CD4-positive, alpha-beta T cell (primary cell): Measurements from ENCODE around the gene ANGPTL5. TPM values are rescaled to one million over a fixed set of nuclear protein-coding genes. Genes with fewer than 3 reads are reported as not detected.

Source experiments
- ATAC-seq: fragments of 200-7000 bp; cut with Tn5 transposase; one replicate; pipeline ENCODE4 v1.10.0; 2022; ENCODE audit warnings: mild to moderate bottlenecking; ENCODE audit not compliant: poor library complexity
- CTCF ChIA-PET: fragments of 350-600 bp; sonication (Branson Sonifier 250); formaldehyde crosslinking; loops from one replicate; lab custom pipeline; 2021; ENCODE audit warnings: antibody characterized with exemption, inconsistent platforms; lab: Charles Lee
- POLR2A ChIA-PET: fragments of 350-600 bp; sonication (Branson Sonifier 250); formaldehyde crosslinking; loops from one replicate; lab custom pipeline; 2021; ENCODE audit warnings: antibody characterized with exemption, inconsistent platforms; lab: Charles Lee
- DNase-seq, 14 experiments: peaks; one replicate each; pipeline ENCODE4 v3.0.0-alpha.2; 2013 to 2020; ENCODE audit warnings: mixed read lengths in 2 of 14
- H3K27ac ChIP-seq, 2 donors: one replicate each; pipeline versions ENCODE4 v1.5.1 to v1.7.0; 2013; ENCODE audit warnings: low read length in 2 of 2, low read depth in 1 of 2, mild to moderate bottlenecking in 1 of 2
- H3K27me3 ChIP-seq, 2 experiments: 1 replicate in 1 of 2; 2 replicates in 1 of 2; pipeline versions ENCODE4 v1.6.1 to v1.7.0; 2013; ENCODE audit warnings: low read length in 2 of 2, control low read depth in 1 of 2, mild to moderate bottlenecking in 1 of 2, moderate library complexity in 1 of 2; ENCODE audit not compliant: insufficient read depth in 2 of 2, control insufficient read depth in 1 of 2
- H3K36me3 ChIP-seq: one replicate; pipeline ENCODE4 v1.6.1; 2013; ENCODE audit warnings: low read length, control low read depth; ENCODE audit not compliant: insufficient read depth
- H3K4me1 ChIP-seq: one replicate; pipeline ENCODE4 v1.6.1; 2013; ENCODE audit warnings: low read length, control low read depth; ENCODE audit not compliant: insufficient read depth
- H3K4me3 ChIP-seq: one replicate; pipeline ENCODE4 v1.5.1; 2013; ENCODE audit warnings: mild to moderate bottlenecking, low read length, moderate library complexity
- H3K9me3 ChIP-seq, 2 experiments: 1 replicate in 1 of 2; 2 replicates in 1 of 2; pipeline versions ENCODE4 v1.6.1 to v1.7.0; 2013; ENCODE audit warnings: low read length in 2 of 2, mild to moderate bottlenecking in 2 of 2, control low read depth in 1 of 2, moderate library complexity in 1 of 2; ENCODE audit not compliant: control insufficient read depth in 1 of 2, insufficient read depth in 1 of 2
- H3K27ac Mint-ChIP-seq: one replicate; pipeline ENCODE4 v1.8.0; 2020; ENCODE audit warnings: mixed read lengths
- H3K27me3 Mint-ChIP-seq: one replicate; pipeline ENCODE4 v1.8.0; 2021; ENCODE audit warnings: mixed read lengths
- H3K36me3 Mint-ChIP-seq: one replicate; pipeline ENCODE4 v1.8.0; 2021; ENCODE audit warnings: low read depth, mixed read lengths
- H3K4me1 Mint-ChIP-seq: one replicate; pipeline ENCODE4 v1.8.0; 2021; ENCODE audit warnings: low read depth, mixed read lengths
- H3K4me3 Mint-ChIP-seq: one replicate; pipeline ENCODE4 v1.8.0; 2020; ENCODE audit warnings: mild to moderate bottlenecking, mixed read lengths
- H3K9me3 Mint-ChIP-seq: one replicate; pipeline ENCODE4 v1.8.0; 2020; ENCODE audit warnings: mixed read lengths
- intact Hi-C, 2 experiments: fragments of 100-400 bp; cut with DNase I in 1 of 2; cut with micrococcal nuclease in 1 of 2; formaldehyde crosslinking; loops; one replicate each; pipeline versions ENCODE4 v1.15.1 to v1.9.0; 2023 to 2025; cut with DNase I, micrococcal nuclease
- total RNA-seq, 174 experiments: library from RNA in 2 of 174; stranded (reverse) in 2 of 174; gene quantifications; one replicate each; pipeline ENCODE4 v1.2.3 and lab custom pipeline; 2021 to 2026
- TF ChIP-seq, protein P1 (sequence below): fragments of 200-600 bp; IDR thresholded peaks from one replicate; pipeline ENCODE4 v1.8.0; 2022; ENCODE audit warnings: antibody characterized with exemption, mild to moderate bottlenecking

The ANGPTL5 gene
- total RNA-seq, 2 experiments from 2014 or later: not detected

DNA sequence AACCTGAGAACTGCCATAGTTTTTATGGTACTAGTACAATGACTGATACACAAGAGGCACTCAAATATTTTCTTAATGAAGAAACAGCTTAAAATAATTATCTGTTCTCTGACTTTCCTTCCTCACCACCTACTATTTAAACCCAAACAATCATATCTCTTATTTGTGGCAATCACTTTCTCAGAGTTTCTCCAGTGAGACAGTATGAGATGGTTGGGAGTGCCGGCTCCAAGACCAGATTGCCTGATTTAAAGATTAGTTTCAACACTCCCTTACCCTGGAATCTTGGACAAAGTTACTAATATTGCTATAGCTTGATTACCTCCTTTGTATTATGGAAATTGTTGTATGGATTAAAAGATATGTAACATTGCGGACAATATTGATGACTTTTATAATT is 7.2 kb downstream of the ANGPTL5 start:
- TF ChIP-seq, protein P1, sequence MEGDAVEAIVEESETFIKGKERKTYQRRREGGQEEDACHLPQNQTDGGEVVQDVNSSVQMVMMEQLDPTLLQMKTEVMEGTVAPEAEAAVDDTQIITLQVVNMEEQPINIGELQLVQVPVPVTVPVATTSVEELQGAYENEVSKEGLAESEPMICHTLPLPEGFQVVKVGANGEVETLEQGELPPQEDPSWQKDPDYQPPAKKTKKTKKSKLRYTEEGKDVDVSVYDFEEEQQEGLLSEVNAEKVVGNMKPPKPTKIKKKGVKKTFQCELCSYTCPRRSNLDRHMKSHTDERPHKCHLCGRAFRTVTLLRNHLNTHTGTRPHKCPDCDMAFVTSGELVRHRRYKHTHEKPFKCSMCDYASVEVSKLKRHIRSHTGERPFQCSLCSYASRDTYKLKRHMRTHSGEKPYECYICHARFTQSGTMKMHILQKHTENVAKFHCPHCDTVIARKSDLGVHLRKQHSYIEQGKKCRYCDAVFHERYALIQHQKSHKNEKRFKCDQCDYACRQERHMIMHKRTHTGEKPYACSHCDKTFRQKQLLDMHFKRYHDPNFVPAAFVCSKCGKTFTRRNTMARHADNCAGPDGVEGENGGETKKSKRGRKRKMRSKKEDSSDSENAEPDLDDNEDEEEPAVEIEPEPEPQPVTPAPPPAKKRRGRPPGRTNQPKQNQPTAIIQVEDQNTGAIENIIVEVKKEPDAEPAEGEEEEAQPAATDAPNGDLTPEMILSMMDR: no peak

DNA sequence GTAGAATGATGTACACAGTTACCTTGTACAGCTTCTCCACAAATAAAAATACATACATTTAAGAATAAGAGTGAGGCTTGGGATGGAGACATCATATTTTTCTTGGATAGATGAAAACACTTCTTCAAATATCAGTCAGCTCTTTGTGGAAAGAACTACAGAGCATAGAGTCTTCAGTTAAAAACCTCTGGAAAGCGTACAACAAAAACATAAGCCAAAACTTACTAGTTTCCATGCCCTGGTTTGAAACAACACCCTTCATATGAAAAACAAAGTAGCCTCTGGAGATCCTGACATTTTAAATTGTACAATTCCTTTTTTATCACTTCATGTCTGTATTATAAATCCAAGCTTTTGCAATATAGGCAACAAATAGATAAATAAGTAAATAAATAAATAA is 8.5 kb downstream of the ANGPTL5 start:
- H3K9me3 Mint-ChIP-seq: no peaks in the 10 kb centered on the region
- H3K36me3 ChIP-seq: no peaks in the 10 kb centered on the region
- no peak overlapping the region for H3K27ac Mint-ChIP-seq
- H3K4me3 ChIP-seq: no peak overlapping the region
- no peak for ATAC-seq
- TF ChIP-seq, protein P1: no peak
- peaks cover 0 to 7% of the 10 kb centered on the region in 2 experiments for H3K27me3 ChIP-seq
- H3K4me1 ChIP-seq: no peaks in the 10 kb centered on the region
- intact Hi-C loops: no loop called here
- H3K9me3 ChIP-seq: no peaks in the 10 kb centered on the region
- H3K4me3 Mint-ChIP-seq: no peak overlapping the region
- no peaks in the 10 kb centered on the region for H3K36me3 Mint-ChIP-seq
- ChIA-PET POLR2A (no interaction called here), CTCF (no interaction called here)
- H3K27me3 Mint-ChIP-seq: peaks cover 39% of the 10 kb centered on the region
- H3K4me1 Mint-ChIP-seq: no peaks in the 10 kb centered on the region
- no peak overlapping the region for H3K27ac ChIP-seq
- no peak for DNase-seq

More for the DNA sequence above, 7.2 kb downstream of the ANGPTL5 start:
- no peak overlapping the region for H3K4me3 Mint-ChIP-seq
- peaks cover under 1% of the 10 kb centered on the region for H3K4me1 ChIP-seq
- no peaks in the 10 kb centered on the region for H3K36me3 ChIP-seq
- H3K4me3 ChIP-seq: no peak overlapping the region
- no peak overlapping the region for H3K27ac ChIP-seq
- DNase-seq (no peak), ATAC-seq (no peak)
- H3K27me3 ChIP-seq: peaks cover 0 to 7% of the 10 kb centered on the region in 2 experiments
- H3K36me3 Mint-ChIP-seq: no peaks in the 10 kb centered on the region
- no peaks in the 10 kb centered on the region for H3K9me3 Mint-ChIP-seq
- intact Hi-C loops: no loop called here
- H3K27me3 Mint-ChIP-seq: peaks cover 29% of the 10 kb centered on the region
- ChIA-PET CTCF (no interaction called here), POLR2A (no interaction called here)
- no peaks in the 10 kb centered on the region for H3K9me3 ChIP-seq
- peaks cover under 1% of the 10 kb centered on the region for H3K4me1 Mint-ChIP-seq
- no peak overlapping the region for H3K27ac Mint-ChIP-seq

DNA sequence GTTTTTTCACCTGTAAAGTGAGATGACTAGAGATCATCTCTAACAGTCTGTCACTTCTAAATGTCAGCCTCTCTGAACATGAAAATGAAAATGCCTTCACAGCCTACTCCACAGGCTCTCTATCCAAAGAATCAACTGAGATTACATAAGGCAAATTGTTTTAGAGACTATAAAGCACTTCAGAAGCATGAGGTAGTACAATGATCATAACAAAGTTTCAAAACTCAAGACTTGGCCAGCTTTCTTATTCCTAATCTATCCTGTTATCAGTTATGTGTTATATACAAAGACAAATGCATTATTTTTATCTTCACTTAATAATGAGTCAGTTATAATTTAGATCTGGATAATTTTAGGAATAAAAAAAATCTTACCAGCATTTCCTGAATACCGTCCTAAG is 21.8 kb downstream of the ANGPTL5 start:
- ChIA-PET CTCF (no interaction called here), POLR2A (no interaction called here)
- intact Hi-C loops: no loop called here
- Histone ChIP-seq H3K27ac (no peak overlapping the region), H3K27me3 (no peaks in the 10 kb centered on the region), H3K4me3 (no peak overlapping the region), H3K9me3 (no peaks in the 10 kb centered on the region), H3K36me3 (no peaks in the 10 kb centered on the region), H3K4me1 (no peaks in the 10 kb centered on the region)
- no peaks in the 10 kb centered on the region for H3K36me3 Mint-ChIP-seq
- peaks cover 7% of the 10 kb centered on the region for H3K4me1 Mint-ChIP-seq
- peaks cover 45% of the 10 kb centered on the region for H3K27me3 Mint-ChIP-seq
- H3K27ac Mint-ChIP-seq: no peak overlapping the region
- H3K9me3 Mint-ChIP-seq: no peaks in the 10 kb centered on the region
- DNase-seq: no peak
- H3K4me3 Mint-ChIP-seq: no peak overlapping the region
- TF ChIP-seq, protein P1: no peak
- ATAC-seq: no peak
